ENCODE results near the gene REL. TPM values are rescaled to one million over a fixed set of nuclear protein-coding genes. Genes with fewer than 3 reads are reported as not detected.

Gene REL
- total RNA-seq, 1 experiment from 2014 or later, result 7.1 TPM

- no peak overlapping the region for H3K27ac ChIP-seq
- no peak overlapping the region for H3K4me3 ChIP-seq
- H3K27me3 ChIP-seq (replicated peaks), result no peaks in the 10 kb centered on the region
- DNase-seq (ENCODE audit: low read depth in 1 of 2, low spot score in 2 of 2), result no peak
- H3K36me3 ChIP-seq, result no peaks in the 10 kb centered on the region
- no peaks in the 10 kb centered on the region for H3K4me1 ChIP-seq (replicated peaks)
- no peaks in the 10 kb centered on the region for H3K9me3 ChIP-seq (replicated peaks)
Observed at GRCh38 chr2:60966507-60967405, 85.4 kb downstream of the REL start.

DNA sequence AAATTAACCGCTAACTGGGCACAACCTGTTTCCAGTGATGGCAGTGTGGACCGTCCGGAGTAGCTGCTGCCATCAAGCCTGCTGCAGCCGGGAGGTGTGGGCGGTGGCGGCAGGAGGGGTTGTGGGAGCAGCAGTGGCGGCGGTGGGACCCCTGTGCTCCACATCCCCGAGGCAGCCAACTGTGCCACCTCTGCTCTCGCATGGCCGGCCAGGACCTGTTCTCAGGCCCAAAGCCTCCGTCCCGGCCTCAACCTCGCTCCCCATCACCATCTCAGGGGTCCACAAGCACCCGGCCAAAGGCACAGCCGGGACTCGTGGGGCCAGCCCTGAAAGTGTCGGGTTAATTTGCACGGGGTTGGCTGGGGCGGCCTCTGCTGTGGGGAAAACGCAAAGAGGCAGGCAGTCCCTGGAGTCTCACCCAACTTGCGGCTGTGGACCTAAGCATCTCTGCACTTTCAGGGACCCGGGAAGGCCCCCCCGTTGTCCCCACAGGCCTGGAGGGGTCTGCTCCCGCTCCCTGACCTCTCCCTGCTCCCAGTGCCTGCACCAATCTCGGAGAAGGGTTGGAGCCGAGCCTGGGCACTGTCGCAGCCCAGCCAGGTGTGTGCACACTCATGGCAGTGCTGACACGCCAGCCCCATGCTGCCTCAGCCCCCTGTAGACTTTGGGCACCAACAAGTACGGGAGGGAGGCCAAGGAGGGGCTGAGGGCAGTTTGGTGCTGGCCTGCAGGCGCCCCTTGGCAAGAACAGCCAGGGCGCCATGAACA lies 91.7 kb downstream of the REL start:
- H3K27ac ChIP-seq, result no peak overlapping the region
- DNase-seq (ENCODE audit: low read depth in 1 of 2, low spot score in 2 of 2), result no peak
- no peak overlapping the region for H3K4me3 ChIP-seq
- H3K27me3 ChIP-seq (replicated peaks), result no peaks in the 10 kb centered on the region
- no peaks in the 10 kb centered on the region for H3K36me3 ChIP-seq
- H3K9me3 ChIP-seq (replicated peaks), result no peaks in the 10 kb centered on the region
- H3K4me1 ChIP-seq (replicated peaks), result no peaks in the 10 kb centered on the region

GRCh38 chr2:60973705-60974104 lies 92.3 kb downstream of the REL start:
- no peak overlapping the region for H3K27ac ChIP-seq
- H3K9me3 ChIP-seq (replicated peaks), result no peaks in the 10 kb centered on the region
- H3K4me3 ChIP-seq, result no peak overlapping the region
- H3K36me3 ChIP-seq, result no peaks in the 10 kb centered on the region
- H3K27me3 ChIP-seq (replicated peaks), result no peaks in the 10 kb centered on the region
- no peak for DNase-seq (ENCODE audit: low read depth in 1 of 2, low spot score in 2 of 2)
- H3K4me1 ChIP-seq (replicated peaks), result no peaks in the 10 kb centered on the region

- Histone ChIP-seq H3K27ac (no peak overlapping the region), H3K27me3 (replicated peaks) (no peaks in the 10 kb centered on the region), H3K4me3 (no peak overlapping the region), H3K36me3 (no peaks in the 10 kb centered on the region), H3K4me1 (replicated peaks) (no peaks in the 10 kb centered on the region), H3K9me3 (replicated peaks) (no peaks in the 10 kb centered on the region)
- no peak for DNase-seq (ENCODE audit: low read depth in 1 of 2, low spot score in 2 of 2)
Observed at GRCh38 chr2:60974652-60975051, 93.3 kb downstream of the REL start.

Other genes with a start within 250 kb of the REL start
- 8.1 and 13.7 TPM in 2 replicates for gene PAPOLG, start 125.3 kb upstream of the REL start, total RNA-seq (2014; rRNA removed; shearing (Covaris generic))
- gene PEX13, start 136.1 kb downstream of the REL start, total RNA-seq (2014; rRNA removed; shearing (Covaris generic)), result 22.7 and 34.4 TPM in 2 replicates
- 6.4 and 10.4 TPM in 2 replicates for gene PUS10, start 136.7 kb downstream of the REL start, total RNA-seq (2014; rRNA removed; shearing (Covaris generic))
- gene SANBR, start 184.3 kb downstream of the REL start, total RNA-seq (2014; rRNA removed; shearing (Covaris generic)), result 11.4 and 13.6 TPM in 2 replicates